ENCODE results near the gene GABRA5. TPM values are rescaled to one million over a fixed set of nuclear protein-coding genes. Genes with fewer than 3 reads are reported as not detected.

GABRA5 gene
- polyA plus RNA-seq, 1 donor = 0.13 TPM

- DNase-seq = no peak
- H3K36me3 ChIP-seq (ENCODE audit: control insufficient read depth, insufficient read depth, low read length) = no peaks in the 10 kb centered on the region
- 100% methylated on average over 1 of the region's 8 CpGs for WGBS (ENCODE audit: insufficient coverage, low lambda C conversion rate)
- H3K4me1 ChIP-seq (ENCODE audit: control insufficient read depth, insufficient read depth, low read length) = no peaks in the 10 kb centered on the region
- peaks cover 6% of the 10 kb centered on the region for H3K27me3 ChIP-seq (ENCODE audit: control insufficient read depth, insufficient read depth, low read length)
- H3K9me3 ChIP-seq (ENCODE audit: control insufficient read depth, low read depth, low read length) = no peaks in the 10 kb centered on the region
- H3K4me3 ChIP-seq (ENCODE audit: low read length) = no peak overlapping the region
- no peak overlapping the region for H3K27ac ChIP-seq (ENCODE audit: low read length)
These were observed 8.6 kb downstream of the GABRA5 start for GRCh38 chr15:26875476-26875850.

DNA sequence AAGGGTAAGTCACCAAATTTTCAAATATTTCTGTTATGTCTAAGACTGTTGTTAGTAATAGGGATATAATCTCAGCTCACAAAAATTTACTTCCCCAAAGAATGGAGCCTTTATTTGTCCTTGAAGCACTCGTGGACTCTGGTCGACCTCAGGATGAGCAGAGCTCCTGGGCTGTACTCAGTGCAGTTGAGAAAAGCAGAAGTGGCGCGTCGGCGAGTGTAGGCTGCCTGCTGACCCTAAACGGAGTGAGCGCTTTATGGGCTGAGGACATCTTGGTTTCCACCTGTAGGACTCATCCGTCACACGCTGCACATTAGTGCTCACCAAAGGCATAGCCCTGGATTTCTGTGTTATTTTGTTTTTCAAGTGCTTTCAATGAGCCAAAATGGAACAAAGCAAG is 11.0 kb downstream of the GABRA5 start:
- Histone ChIP-seq H3K4me3 (ENCODE audit: low read length) (no peak overlapping the region), H3K27ac (ENCODE audit: low read length) (no peak overlapping the region), H3K27me3 (ENCODE audit: control insufficient read depth, insufficient read depth, low read length) (no peaks in the 10 kb centered on the region), H3K36me3 (ENCODE audit: control insufficient read depth, insufficient read depth, low read length) (no peaks in the 10 kb centered on the region), H3K4me1 (ENCODE audit: control insufficient read depth, insufficient read depth, low read length) (no peaks in the 10 kb centered on the region), H3K9me3 (ENCODE audit: control insufficient read depth, low read depth, low read length) (no peaks in the 10 kb centered on the region)
- no peak for DNase-seq
- 100% methylated on average over 2 of the region's 10 CpGs for WGBS (ENCODE audit: insufficient coverage, low lambda C conversion rate)

DNA sequence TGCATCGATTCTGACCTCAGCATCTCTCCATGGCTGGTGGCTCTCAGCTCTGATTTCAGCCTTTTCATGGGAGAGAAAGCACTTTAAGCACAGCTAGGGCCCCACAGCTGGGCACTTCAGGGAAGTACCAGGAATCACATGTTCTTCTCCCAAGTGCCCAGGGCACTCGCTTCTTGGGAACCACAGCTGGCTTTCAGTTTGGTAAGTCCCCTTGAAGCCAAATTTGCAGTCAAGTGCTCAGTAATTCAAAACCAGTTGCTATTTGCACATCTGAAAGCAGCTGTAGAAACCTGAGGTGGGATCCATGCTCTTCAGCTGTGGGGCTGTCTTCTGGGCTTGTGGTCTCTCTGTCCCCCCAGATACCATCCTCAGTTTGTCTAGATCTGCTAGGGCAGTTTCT is 12.8 kb downstream of the GABRA5 start:
- Histone ChIP-seq H3K9me3 (ENCODE audit: control insufficient read depth, low read depth, low read length) (no peaks in the 10 kb centered on the region), H3K27me3 (ENCODE audit: control insufficient read depth, insufficient read depth, low read length) (no peaks in the 10 kb centered on the region), H3K4me3 (ENCODE audit: low read length) (no peak overlapping the region), H3K27ac (ENCODE audit: low read length) (no peak overlapping the region), H3K36me3 (ENCODE audit: control insufficient read depth, insufficient read depth, low read length) (no peaks in the 10 kb centered on the region), H3K4me1 (ENCODE audit: control insufficient read depth, insufficient read depth, low read length) (no peaks in the 10 kb centered on the region)
- DNase-seq = no peak
- WGBS (ENCODE audit: insufficient coverage, low lambda C conversion rate) = no CpG with 5 or more reads among the region's 2 CpGs

GRCh38 chr15:26882112-26882511 is 15.2 kb downstream of the GABRA5 start:
- Histone ChIP-seq H3K4me1 (ENCODE audit: control insufficient read depth, insufficient read depth, low read length) (no peaks in the 10 kb centered on the region), H3K4me3 (ENCODE audit: low read length) (no peak overlapping the region), H3K27ac (ENCODE audit: low read length) (no peak overlapping the region), H3K9me3 (ENCODE audit: control insufficient read depth, low read depth, low read length) (no peaks in the 10 kb centered on the region), H3K27me3 (ENCODE audit: control insufficient read depth, insufficient read depth, low read length) (no peaks in the 10 kb centered on the region), H3K36me3 (ENCODE audit: control insufficient read depth, insufficient read depth, low read length) (no peaks in the 10 kb centered on the region)
- no CpG with 5 or more reads among the region's 9 CpGs for WGBS (ENCODE audit: insufficient coverage, low lambda C conversion rate)
- DNase-seq = no peak

DNA sequence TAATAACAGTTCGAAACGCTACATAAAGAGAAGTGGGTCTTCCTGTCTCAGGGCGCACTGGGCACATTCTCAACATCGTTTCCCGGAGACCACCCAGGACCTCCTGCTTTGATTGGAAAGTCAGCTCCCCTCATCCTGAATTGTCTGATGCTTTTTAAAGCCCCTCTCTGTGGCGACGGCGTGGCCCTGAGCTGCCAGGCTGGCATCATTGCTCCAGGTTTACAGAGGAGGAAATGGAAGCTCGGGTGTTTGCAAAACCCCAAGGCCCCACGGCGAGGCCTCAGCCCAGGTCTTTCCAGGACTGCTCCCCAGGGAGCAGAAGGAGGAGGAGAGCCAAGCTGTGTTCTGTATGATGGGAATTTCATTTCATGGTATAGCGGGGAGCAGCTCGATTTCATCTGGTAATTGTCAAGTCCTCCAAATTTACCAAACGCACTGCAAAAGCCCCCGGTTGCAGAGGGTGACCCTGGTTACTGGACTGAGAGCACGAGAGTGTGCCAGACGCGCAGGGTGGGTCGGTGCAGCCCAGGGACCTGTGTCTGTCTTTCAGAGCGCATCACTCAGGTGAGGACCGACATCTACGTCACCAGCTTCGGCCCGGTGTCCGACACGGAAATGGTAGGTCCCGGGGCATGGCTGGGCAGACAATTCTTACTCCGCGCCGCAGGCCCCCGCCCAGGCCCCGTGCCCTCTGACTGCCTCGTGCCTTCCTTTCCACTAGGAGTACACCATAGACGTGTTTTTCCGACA is 15.9 kb downstream of the GABRA5 start:
- no peak for DNase-seq
- Histone ChIP-seq H3K4me1 (ENCODE audit: control insufficient read depth, insufficient read depth, low read length) (no peaks in the 10 kb centered on the region), H3K27me3 (ENCODE audit: control insufficient read depth, insufficient read depth, low read length) (no peaks in the 10 kb centered on the region), H3K36me3 (ENCODE audit: control insufficient read depth, insufficient read depth, low read length) (no peaks in the 10 kb centered on the region), H3K27ac (ENCODE audit: low read length) (no peak overlapping the region), H3K4me3 (ENCODE audit: low read length) (no peak overlapping the region), H3K9me3 (ENCODE audit: control insufficient read depth, low read depth, low read length) (no peaks in the 10 kb centered on the region)
- 92% methylated on average over 3 of the region's 35 CpGs for WGBS (ENCODE audit: insufficient coverage, low lambda C conversion rate)

GRCh38 chr15:26883466-26883865 is 16.6 kb downstream of the GABRA5 start:
- Histone ChIP-seq H3K27me3 (ENCODE audit: control insufficient read depth, insufficient read depth, low read length) (peaks cover under 1% of the 10 kb centered on the region), H3K36me3 (ENCODE audit: control insufficient read depth, insufficient read depth, low read length) (no peaks in the 10 kb centered on the region), H3K4me3 (ENCODE audit: low read length) (no peak overlapping the region), H3K27ac (ENCODE audit: low read length) (no peak overlapping the region), H3K9me3 (ENCODE audit: control insufficient read depth, low read depth, low read length) (no peaks in the 10 kb centered on the region), H3K4me1 (ENCODE audit: control insufficient read depth, insufficient read depth, low read length) (no peaks in the 10 kb centered on the region)
- DNase-seq = no peak
- WGBS (ENCODE audit: insufficient coverage, low lambda C conversion rate) = no CpG with 5 or more reads among the region's 32 CpGs

DNA sequence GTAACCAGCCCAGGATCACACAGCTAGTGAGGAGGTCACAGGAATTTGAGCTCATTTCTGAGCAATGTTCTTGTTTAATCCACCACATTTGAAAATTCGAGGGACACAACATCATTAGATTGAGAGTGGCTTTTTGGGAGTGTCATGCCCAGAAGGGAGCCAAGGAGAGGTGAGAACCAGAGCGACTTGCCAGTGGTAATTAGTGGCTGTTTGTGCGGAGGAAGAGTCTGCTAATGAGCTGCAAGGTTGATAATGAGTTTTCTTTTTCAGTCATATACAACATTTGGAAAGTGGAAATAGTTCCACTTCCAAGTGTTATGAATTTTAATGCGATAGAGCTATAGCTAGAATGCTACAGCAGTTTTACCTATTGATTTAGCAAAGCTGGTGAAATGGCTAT is 19.7 kb downstream of the GABRA5 start:
- WGBS (ENCODE audit: insufficient coverage, low lambda C conversion rate) = 100% methylated on average over 1 of the region's 4 CpGs
- Histone ChIP-seq H3K27ac (ENCODE audit: low read length) (no peak overlapping the region), H3K9me3 (ENCODE audit: control insufficient read depth, low read depth, low read length) (no peaks in the 10 kb centered on the region), H3K4me3 (ENCODE audit: low read length) (no peak overlapping the region), H3K36me3 (ENCODE audit: control insufficient read depth, insufficient read depth, low read length) (no peaks in the 10 kb centered on the region), H3K4me1 (ENCODE audit: control insufficient read depth, insufficient read depth, low read length) (peaks cover 2% of the 10 kb centered on the region), H3K27me3 (ENCODE audit: control insufficient read depth, insufficient read depth, low read length) (peaks cover 4% of the 10 kb centered on the region)
- no peak for DNase-seq

- DNase-seq = no peak
- Histone ChIP-seq H3K27ac (ENCODE audit: low read length) (no peak overlapping the region), H3K4me1 (ENCODE audit: control insufficient read depth, insufficient read depth, low read length) (peaks cover 3% of the 10 kb centered on the region), H3K9me3 (ENCODE audit: control insufficient read depth, low read depth, low read length) (peaks cover 5% of the 10 kb centered on the region), H3K4me3 (ENCODE audit: low read length) (no peak overlapping the region), H3K36me3 (ENCODE audit: control insufficient read depth, insufficient read depth, low read length) (no peaks in the 10 kb centered on the region), H3K27me3 (ENCODE audit: control insufficient read depth, insufficient read depth, low read length) (peaks cover 12% of the 10 kb centered on the region)
- WGBS (ENCODE audit: insufficient coverage, low lambda C conversion rate) = no CpG with 5 or more reads among the region's 7 CpGs
These were observed 21.2 kb downstream of the GABRA5 start for GRCh38 chr15:26887926-26888666.

GRCh38 chr15:26888761-26889160 is 21.9 kb downstream of the GABRA5 start:
- Histone ChIP-seq H3K4me3 (ENCODE audit: low read length) (no peak overlapping the region), H3K4me1 (ENCODE audit: control insufficient read depth, insufficient read depth, low read length) (peaks cover 3% of the 10 kb centered on the region), H3K27ac (ENCODE audit: low read length) (no peak overlapping the region), H3K9me3 (ENCODE audit: control insufficient read depth, low read depth, low read length) (peaks cover 11% of the 10 kb centered on the region), H3K36me3 (ENCODE audit: control insufficient read depth, insufficient read depth, low read length) (no peaks in the 10 kb centered on the region), H3K27me3 (ENCODE audit: control insufficient read depth, insufficient read depth, low read length) (peaks cover 12% of the 10 kb centered on the region)
- WGBS (ENCODE audit: insufficient coverage, low lambda C conversion rate) = no CpG with 5 or more reads among the region's 8 CpGs
- no peak for DNase-seq

GRCh38 chr15:26889298-26889898 is 22.5 kb downstream of the GABRA5 start:
- peaks cover 3% of the 10 kb centered on the region for H3K4me1 ChIP-seq (ENCODE audit: control insufficient read depth, insufficient read depth, low read length)
- no peak overlapping the region for H3K4me3 ChIP-seq (ENCODE audit: low read length)
- peaks cover 12% of the 10 kb centered on the region for H3K27me3 ChIP-seq (ENCODE audit: control insufficient read depth, insufficient read depth, low read length)
- peak; percentile 35 to 42 for DNase-seq
- H3K36me3 ChIP-seq (ENCODE audit: control insufficient read depth, insufficient read depth, low read length) = no peaks in the 10 kb centered on the region
- no peak overlapping the region for H3K27ac ChIP-seq (ENCODE audit: low read length)
- 11% methylated on average over 3 of the region's 5 CpGs for WGBS (ENCODE audit: insufficient coverage, low lambda C conversion rate)
- H3K9me3 ChIP-seq (ENCODE audit: control insufficient read depth, low read depth, low read length) = peaks cover 17% of the 10 kb centered on the region

Data from large intestine (tissue), 3 donors.